Neural progenitor cell (in vitro differentiated cells): Measurements from ENCODE around the gene SND1. TPM values are rescaled to one million over a fixed set of nuclear protein-coding genes. Genes with fewer than 3 reads are reported as not detected.

Experiments
- DNase-seq: peaks from one replicate; pipeline ENCODE4 v3.0.0-alpha.2; 2016; ENCODE audit warnings: low spot score
- H2AFZ ChIP-seq: fragments of 200-600 bp; sonication (generic); replicated peaks from 2 replicates; pipeline ENCODE4 v1.6.1; 2016; ENCODE audit warnings: antibody characterized with exemption
- H3F3A ChIP-seq: fragments of 200-600 bp; sonication (generic); 2 replicates; pipeline ENCODE4 v1.6.1; 2016; ENCODE audit warnings: antibody characterized with exemption, low read depth
- H3K27ac ChIP-seq: fragments of 200-600 bp; sonication (generic); 2 replicates; pipeline ENCODE4 v1.5.1; 2016; ENCODE audit warnings: mild to moderate bottlenecking
- H3K27me3 ChIP-seq: fragments of 200-600 bp; sonication (generic); 2 replicates; pipeline ENCODE4 v1.6.1; 2016; ENCODE audit warnings: mild to moderate bottlenecking, moderate library complexity
- H3K36me3 ChIP-seq: fragments of 200-600 bp; sonication (generic); 2 replicates; pipeline ENCODE4 v1.5.1; 2016
- H3K4me1 ChIP-seq: fragments of 200-600 bp; sonication (generic); 2 replicates; pipeline ENCODE4 v1.6.1; 2016; ENCODE audit warnings: mixed run types
- H3K4me2 ChIP-seq: fragments of 200-600 bp; sonication (generic); 2 replicates; pipeline ENCODE4 v1.6.1; 2016
- H3K4me3 ChIP-seq: fragments of 200-600 bp; sonication (generic); 2 replicates; pipeline ENCODE4 v1.5.1; 2016
- H3K79me2 ChIP-seq: fragments of 200-600 bp; sonication (generic); 2 replicates; pipeline ENCODE4 v1.6.1; 2016; ENCODE audit warnings: low read depth
- H3K9ac ChIP-seq: fragments of 200-600 bp; sonication (generic); 2 replicates; pipeline ENCODE4 v1.6.1; 2016
- H3K9me3 ChIP-seq: fragments of 200-600 bp; sonication (generic); 2 replicates; pipeline ENCODE4 v1.5.1; 2016; ENCODE audit warnings: low read depth
- H4K20me1 ChIP-seq: fragments of 200-600 bp; sonication (generic); 2 replicates; pipeline ENCODE4 v1.6.1; 2016; ENCODE audit warnings: low read depth
- H3K27ac Mint-ChIP-seq: 3 replicates; pipeline ENCODE4 v1.8.0; 2021; ENCODE audit warnings: mixed read lengths
- H3K27me3 Mint-ChIP-seq: 2 replicates; pipeline ENCODE4 v1.8.0; 2022; ENCODE audit warnings: low read depth, mild to moderate bottlenecking, inconsistent platforms, moderate library complexity, mixed read lengths; ENCODE audit not compliant: insufficient read depth
- H3K36me3 Mint-ChIP-seq: 3 replicates; pipeline ENCODE4 v1.8.0; 2021; ENCODE audit warnings: mixed read lengths
- H3K4me1 Mint-ChIP-seq: 3 replicates; pipeline ENCODE4 v1.8.0; 2021; ENCODE audit warnings: mixed read lengths
- H3K4me3 Mint-ChIP-seq: 3 replicates; pipeline ENCODE4 v1.8.0; 2021; ENCODE audit warnings: mild to moderate bottlenecking, moderate library complexity, mixed read lengths
- H3K9me3 Mint-ChIP-seq: 3 replicates; pipeline ENCODE4 v1.8.0; 2020; ENCODE audit warnings: mixed read lengths
- EZH2 ChIP-seq: fragments of 200-600 bp; sonication (generic); IDR thresholded peaks from 2 replicates; pipeline ENCODE4 v1.6.1; 2017; ENCODE audit warnings: antibody characterized with exemption, mild to moderate bottlenecking, moderate library complexity
- EZH2phosphoT487 ChIP-seq: fragments of 200-600 bp; sonication (generic); IDR thresholded peaks from 2 replicates; pipeline ENCODE4 v1.6.1; 2017; ENCODE audit warnings: antibody characterized with exemption
- total RNA-seq: library from RNA; depleted of rRNA; stranded (reverse); fragments of >200 nt; gene quantifications from 2 replicates; pipeline ENCODE4 v1.2.3, GENCODE V29; 2015; ENCODE audit warnings: low replicate concordance
- TF ChIP-seq, protein P1 (sequence below): fragments of 200-600 bp; sonication (generic); IDR thresholded peaks from 2 replicates; pipeline ENCODE4 v1.5.1; 2017; ENCODE audit warnings: antibody characterized with exemption, mild to moderate bottlenecking

Gene SND1
- total RNA-seq, 1 donor from 2014 or later: 154 TPM

DNA sequence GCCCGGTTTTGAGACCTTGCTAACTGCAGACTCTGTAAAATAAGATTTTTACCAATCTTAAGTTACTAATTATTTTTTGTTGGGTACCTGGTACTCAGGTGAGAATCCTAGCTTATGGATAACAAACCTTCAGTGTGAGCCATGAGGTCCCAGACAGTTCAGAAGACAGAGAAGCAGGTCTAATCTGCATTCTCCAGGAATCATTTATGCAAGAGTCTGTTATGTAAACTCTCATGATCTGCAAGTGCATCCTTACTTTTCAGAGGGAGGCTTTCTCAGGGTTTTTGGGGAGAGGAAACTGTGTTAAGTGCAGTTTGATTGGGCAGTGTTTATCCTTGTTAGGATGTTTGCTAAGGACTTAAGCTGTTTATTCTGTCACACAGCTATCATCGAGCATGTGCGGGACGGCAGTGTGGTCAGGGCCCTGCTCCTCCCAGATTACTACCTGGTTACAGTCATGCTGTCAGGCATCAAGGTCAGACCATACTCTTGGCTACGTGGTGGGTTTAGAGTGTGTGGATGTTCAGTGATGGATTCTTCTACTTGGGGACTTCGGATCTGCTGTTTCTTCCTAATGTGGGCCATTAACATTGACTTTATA, 50.2 kb downstream of the SND1 start:
- H3K36me3 Mint-ChIP-seq: peaks cover 17% of the 10 kb centered on the region
- H3F3A ChIP-seq: no peaks in the 10 kb centered on the region
- no peak overlapping the region for H3K4me2 ChIP-seq
- H3K27ac ChIP-seq: no peak overlapping the region
- peaks cover 18% of the 10 kb centered on the region for H4K20me1 ChIP-seq
- H3K27me3 Mint-ChIP-seq: no peaks in the 10 kb centered on the region
- no peaks in the 10 kb centered on the region for H3K9me3 Mint-ChIP-seq
- no peak overlapping the region for H3K4me3 ChIP-seq
- no peak for DNase-seq
- H3K36me3 ChIP-seq: peaks cover 9% of the 10 kb centered on the region
- H3K4me3 Mint-ChIP-seq: no peak overlapping the region
- H3K27me3 ChIP-seq: no peaks in the 10 kb centered on the region
- TF ChIP-seq, protein P1, sequence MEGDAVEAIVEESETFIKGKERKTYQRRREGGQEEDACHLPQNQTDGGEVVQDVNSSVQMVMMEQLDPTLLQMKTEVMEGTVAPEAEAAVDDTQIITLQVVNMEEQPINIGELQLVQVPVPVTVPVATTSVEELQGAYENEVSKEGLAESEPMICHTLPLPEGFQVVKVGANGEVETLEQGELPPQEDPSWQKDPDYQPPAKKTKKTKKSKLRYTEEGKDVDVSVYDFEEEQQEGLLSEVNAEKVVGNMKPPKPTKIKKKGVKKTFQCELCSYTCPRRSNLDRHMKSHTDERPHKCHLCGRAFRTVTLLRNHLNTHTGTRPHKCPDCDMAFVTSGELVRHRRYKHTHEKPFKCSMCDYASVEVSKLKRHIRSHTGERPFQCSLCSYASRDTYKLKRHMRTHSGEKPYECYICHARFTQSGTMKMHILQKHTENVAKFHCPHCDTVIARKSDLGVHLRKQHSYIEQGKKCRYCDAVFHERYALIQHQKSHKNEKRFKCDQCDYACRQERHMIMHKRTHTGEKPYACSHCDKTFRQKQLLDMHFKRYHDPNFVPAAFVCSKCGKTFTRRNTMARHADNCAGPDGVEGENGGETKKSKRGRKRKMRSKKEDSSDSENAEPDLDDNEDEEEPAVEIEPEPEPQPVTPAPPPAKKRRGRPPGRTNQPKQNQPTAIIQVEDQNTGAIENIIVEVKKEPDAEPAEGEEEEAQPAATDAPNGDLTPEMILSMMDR: no peak
- TF ChIP-seq EZH2: no peak
- TF ChIP-seq EZH2phosphoT487: no peak
- H3K79me2 ChIP-seq: peaks cover 5% of the 10 kb centered on the region
- H2AFZ ChIP-seq: no peak overlapping the region
- no peaks in the 10 kb centered on the region for H3K4me1 ChIP-seq
- H3K9ac ChIP-seq: no peak overlapping the region
- no peaks in the 10 kb centered on the region for H3K9me3 ChIP-seq
- peak overlapping the region; percentile 40 for H3K27ac Mint-ChIP-seq
- H3K4me1 Mint-ChIP-seq: no peaks in the 10 kb centered on the region

DNA sequence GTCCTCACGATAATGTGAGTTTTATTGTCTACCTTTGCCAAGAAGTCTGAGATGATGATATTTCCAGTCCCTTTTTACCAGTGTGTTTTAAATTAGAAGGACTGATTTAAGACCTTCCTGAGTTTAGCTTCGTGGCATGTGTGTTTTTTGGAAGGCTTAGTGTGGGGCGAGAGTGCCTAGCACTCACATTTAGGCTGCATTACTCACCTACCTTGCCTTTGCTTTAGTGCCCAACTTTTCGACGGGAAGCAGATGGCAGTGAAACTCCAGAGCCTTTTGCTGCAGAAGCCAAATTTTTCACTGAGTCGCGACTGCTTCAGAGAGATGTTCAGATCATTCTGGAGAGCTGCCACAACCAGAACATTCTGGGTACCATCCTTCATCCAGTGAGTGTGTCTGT, 50.9 kb downstream of the SND1 start:
- H3K9me3 Mint-ChIP-seq: no peaks in the 10 kb centered on the region
- H4K20me1 ChIP-seq: peaks cover 18% of the 10 kb centered on the region
- H3K27me3 ChIP-seq: no peaks in the 10 kb centered on the region
- peaks cover 21% of the 10 kb centered on the region for H3K36me3 Mint-ChIP-seq
- H3K4me3 Mint-ChIP-seq: no peak overlapping the region
- no peaks in the 10 kb centered on the region for H3K4me1 ChIP-seq
- H3K4me3 ChIP-seq: no peak overlapping the region
- peaks cover 9% of the 10 kb centered on the region for H3K36me3 ChIP-seq
- no peak overlapping the region for H2AFZ ChIP-seq
- H3F3A ChIP-seq: no peaks in the 10 kb centered on the region
- H3K79me2 ChIP-seq: no peaks in the 10 kb centered on the region
- no peak for DNase-seq
- no peaks in the 10 kb centered on the region for H3K9me3 ChIP-seq
- no peaks in the 10 kb centered on the region for H3K4me1 Mint-ChIP-seq
- no peak for TF ChIP-seq EZH2phosphoT487
- TF ChIP-seq, protein P1: no peak
- TF ChIP-seq EZH2: no peak
- H3K4me2 ChIP-seq: no peak overlapping the region
- H3K27me3 Mint-ChIP-seq: no peaks in the 10 kb centered on the region
- H3K27ac Mint-ChIP-seq: no peak overlapping the region
- H3K27ac ChIP-seq: no peak overlapping the region
- no peak overlapping the region for H3K9ac ChIP-seq

DNA sequence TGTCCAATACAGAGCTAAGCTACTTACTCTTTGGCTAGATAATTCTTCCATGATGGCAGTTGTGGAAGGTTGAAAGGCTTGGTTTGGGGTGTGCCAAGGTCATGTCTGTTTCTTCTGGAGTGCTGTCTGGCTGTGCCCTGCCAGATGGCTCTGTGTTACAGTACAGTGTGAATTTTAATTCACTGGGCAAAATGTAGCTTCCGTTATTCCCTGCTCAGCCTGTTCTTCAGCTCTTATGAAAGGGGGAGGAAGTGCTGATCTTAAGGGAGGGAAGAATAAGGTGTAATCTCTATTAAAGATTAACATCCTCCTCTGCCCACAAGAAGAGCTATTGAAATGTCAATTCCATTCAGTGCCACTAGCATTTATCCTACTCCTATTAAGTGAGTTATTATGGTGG, 52.2 kb downstream of the SND1 start:
- Histone ChIP-seq H3K9ac (no peak overlapping the region), H2AFZ (no peak overlapping the region), H3K4me1 (no peaks in the 10 kb centered on the region), H3K27ac (no peak overlapping the region), H3F3A (no peaks in the 10 kb centered on the region), H3K36me3 (peaks cover 9% of the 10 kb centered on the region), H3K9me3 (no peaks in the 10 kb centered on the region), H4K20me1 (peaks cover 14% of the 10 kb centered on the region), H3K27me3 (no peaks in the 10 kb centered on the region), H3K4me2 (no peak overlapping the region), H3K4me3 (no peak overlapping the region), H3K79me2 (peaks cover 4% of the 10 kb centered on the region)
- Mint-ChIP-seq H3K4me3 (no peak overlapping the region), H3K27me3 (no peaks in the 10 kb centered on the region), H3K4me1 (no peaks in the 10 kb centered on the region), H3K27ac (no peak overlapping the region), H3K9me3 (no peaks in the 10 kb centered on the region), H3K36me3 (peaks cover 21% of the 10 kb centered on the region)
- TF ChIP-seq EZH2: no peak
- TF ChIP-seq, protein P1: no peak
- TF ChIP-seq EZH2phosphoT487: no peak
- DNase-seq: no peak
